SK-N-SH treated with all-trans-retinoic acid at 6 μM for 48 hours (cell line): ENCODE data around the gene SETD3.

Experiments
- ATAC-seq: fragments of 200-7000 bp; cut with Tn5 transposase; 3 replicates; pipeline ENCODE4 v1.9.1; 2020; ENCODE audit warnings: mild to moderate bottlenecking, moderate library complexity
- ARNTL ChIP-seq: fragments of 450-650 bp; formaldehyde crosslinking; IDR thresholded peaks from 2 replicates; pipeline ENCODE4 v1.5.0; 2020; ENCODE audit warnings: low read depth, mild to moderate bottlenecking, moderate library complexity, borderline replicate concordance
- BACH2 ChIP-seq: fragments of 250-450 bp; sonication (Bioruptor Pico); IDR thresholded peaks from 2 replicates; pipeline ENCODE4 v1.9.0; 2021; ENCODE audit warnings: mild to moderate bottlenecking, borderline replicate concordance
- CSDC2 ChIP-seq: fragments of 250-450 bp; sonication (Bioruptor Pico); IDR thresholded peaks from 2 replicates; pipeline ENCODE4 v1.5.0; 2020; ENCODE audit warnings: mild to moderate bottlenecking, moderate library complexity
- ESRRG ChIP-seq: fragments of 250-450 bp; sonication (Bioruptor Pico); IDR thresholded peaks from 2 replicates; pipeline ENCODE4 v1.6.1; 2021; ENCODE audit warnings: mild to moderate bottlenecking
- GLIS3 ChIP-seq: fragments of 250-450 bp; sonication (Bioruptor Pico); IDR thresholded peaks from 2 replicates; pipeline ENCODE4 v1.5.0; 2020; ENCODE audit warnings: mild to moderate bottlenecking, moderate library complexity
- ISL1 ChIP-seq: fragments of 250-450 bp; sonication (Bioruptor Pico); IDR thresholded peaks from 2 replicates; pipeline ENCODE4 v2.1.2; 2022; ENCODE audit warnings: mild to moderate bottlenecking, moderate library complexity
- OSR1 ChIP-seq: fragments of 250-450 bp; sonication (Bioruptor Pico); IDR thresholded peaks from 2 replicates; pipeline ENCODE4 v1.8.0; 2022; ENCODE audit warnings: moderate library complexity, mild to moderate bottlenecking, inconsistent platforms
- PATZ1 ChIP-seq: fragments of 250-450 bp; sonication (Bioruptor Pico); IDR thresholded peaks from 2 replicates; pipeline ENCODE4 v1.8.0; 2020; ENCODE audit warnings: mild to moderate bottlenecking, moderate library complexity, borderline replicate concordance
- PPARA ChIP-seq: fragments of 250-450 bp; sonication (Bioruptor Pico); IDR thresholded peaks from 2 replicates; pipeline ENCODE4 v1.5.0; 2020; ENCODE audit warnings: mild to moderate bottlenecking, borderline replicate concordance
- RARB ChIP-seq: fragments of 250-450 bp; sonication (Bioruptor Pico); IDR thresholded peaks from 2 replicates; pipeline ENCODE4 v1.8.0; 2021; ENCODE audit warnings: mild to moderate bottlenecking, moderate library complexity
- SNAI2 ChIP-seq: fragments of 250-450 bp; sonication (Bioruptor Pico); IDR thresholded peaks from 2 replicates; pipeline ENCODE4 v1.5.0; 2020; ENCODE audit warnings: mild to moderate bottlenecking, moderate library complexity
- TCF4 ChIP-seq: fragments of 250-450 bp; sonication (Bioruptor Pico); IDR thresholded peaks from 2 replicates; pipeline ENCODE4 v1.8.0; 2021; ENCODE audit warnings: mild to moderate bottlenecking, moderate library complexity, borderline replicate concordance
- TOX ChIP-seq: fragments of 250-450 bp; sonication (Bioruptor Pico); IDR thresholded peaks from 2 replicates; pipeline ENCODE4 v1.8.0; 2021; ENCODE audit warnings: mild to moderate bottlenecking, moderate library complexity, borderline replicate concordance
- ZC3H10 ChIP-seq: fragments of 250-450 bp; sonication (Bioruptor Pico); IDR thresholded peaks from 2 replicates; pipeline ENCODE4 v1.5.1; 2021; ENCODE audit warnings: mild to moderate bottlenecking, moderate library complexity
- ZFP3 ChIP-seq: fragments of 250-450 bp; sonication (Bioruptor Pico); IDR thresholded peaks from 2 replicates; pipeline ENCODE4 v1.5.0; 2020; ENCODE audit warnings: mild to moderate bottlenecking, moderate library complexity
- ZFP30 ChIP-seq: fragments of 450-650 bp; formaldehyde crosslinking; IDR thresholded peaks from 2 replicates; pipeline ENCODE4 v1.5.0; 2022; ENCODE audit warnings: mild to moderate bottlenecking, moderate library complexity
- ZNF565 ChIP-seq: fragments of 450-650 bp; formaldehyde crosslinking; conservative IDR thresholded peaks from 2 replicates; pipeline ENCODE4 v1.5.0; 2020; ENCODE audit warnings: low read depth, mild to moderate bottlenecking, moderate library complexity
- ZNF70 ChIP-seq: fragments of 450-650 bp; formaldehyde crosslinking; IDR thresholded peaks from 2 replicates; pipeline ENCODE4 v1.5.0; 2020; ENCODE audit warnings: mild to moderate bottlenecking, moderate library complexity
- ZNF8 ChIP-seq: fragments of 450-650 bp; formaldehyde crosslinking; IDR thresholded peaks from 2 replicates; pipeline ENCODE4 v1.5.0; 2020; ENCODE audit warnings: mild to moderate bottlenecking, moderate library complexity
- TF ChIP-seq, protein P1 (sequence below): fragments of 250-450 bp; sonication (Bioruptor Pico); IDR thresholded peaks from 2 replicates; pipeline ENCODE4 v1.5.0; 2020; ENCODE audit warnings: mild to moderate bottlenecking, moderate library complexity
- TF ChIP-seq, protein P2 (sequence below): fragments of 250-450 bp; sonication (Bioruptor Pico); IDR thresholded peaks from 2 replicates; pipeline ENCODE4 v1.5.1; 2021; ENCODE audit warnings: mild to moderate bottlenecking, moderate library complexity
- TF ChIP-seq, protein P3 (sequence below): fragments of 250-450 bp; sonication (Bioruptor Pico); IDR thresholded peaks from 2 replicates; pipeline ENCODE4 v1.8.0; 2021; ENCODE audit warnings: low read depth, mild to moderate bottlenecking, moderate library complexity, borderline replicate concordance

The SETD3 gene

GRCh38 chr14:99401621-99402284 lies 78.9 kb downstream of the SETD3 start:
- ATAC-seq = no peak

GRCh38 chr14:99401211-99401610 lies 79.4 kb downstream of the SETD3 start:
- ATAC-seq = no peak
- TF ChIP-seq, protein P1, sequence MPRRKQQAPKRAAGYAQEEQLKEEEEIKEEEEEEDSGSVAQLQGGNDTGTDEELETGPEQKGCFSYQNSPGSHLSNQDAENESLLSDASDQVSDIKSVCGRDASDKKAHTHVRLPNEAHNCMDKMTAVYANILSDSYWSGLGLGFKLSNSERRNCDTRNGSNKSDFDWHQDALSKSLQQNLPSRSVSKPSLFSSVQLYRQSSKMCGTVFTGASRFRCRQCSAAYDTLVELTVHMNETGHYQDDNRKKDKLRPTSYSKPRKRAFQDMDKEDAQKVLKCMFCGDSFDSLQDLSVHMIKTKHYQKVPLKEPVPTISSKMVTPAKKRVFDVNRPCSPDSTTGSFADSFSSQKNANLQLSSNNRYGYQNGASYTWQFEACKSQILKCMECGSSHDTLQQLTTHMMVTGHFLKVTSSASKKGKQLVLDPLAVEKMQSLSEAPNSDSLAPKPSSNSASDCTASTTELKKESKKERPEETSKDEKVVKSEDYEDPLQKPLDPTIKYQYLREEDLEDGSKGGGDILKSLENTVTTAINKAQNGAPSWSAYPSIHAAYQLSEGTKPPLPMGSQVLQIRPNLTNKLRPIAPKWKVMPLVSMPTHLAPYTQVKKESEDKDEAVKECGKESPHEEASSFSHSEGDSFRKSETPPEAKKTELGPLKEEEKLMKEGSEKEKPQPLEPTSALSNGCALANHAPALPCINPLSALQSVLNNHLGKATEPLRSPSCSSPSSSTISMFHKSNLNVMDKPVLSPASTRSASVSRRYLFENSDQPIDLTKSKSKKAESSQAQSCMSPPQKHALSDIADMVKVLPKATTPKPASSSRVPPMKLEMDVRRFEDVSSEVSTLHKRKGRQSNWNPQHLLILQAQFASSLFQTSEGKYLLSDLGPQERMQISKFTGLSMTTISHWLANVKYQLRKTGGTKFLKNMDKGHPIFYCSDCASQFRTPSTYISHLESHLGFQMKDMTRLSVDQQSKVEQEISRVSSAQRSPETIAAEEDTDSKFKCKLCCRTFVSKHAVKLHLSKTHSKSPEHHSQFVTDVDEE = no peak
- no peak for TF ChIP-seq CSDC2 (CRISPR knock-in tag)
- TF ChIP-seq, protein P2, sequence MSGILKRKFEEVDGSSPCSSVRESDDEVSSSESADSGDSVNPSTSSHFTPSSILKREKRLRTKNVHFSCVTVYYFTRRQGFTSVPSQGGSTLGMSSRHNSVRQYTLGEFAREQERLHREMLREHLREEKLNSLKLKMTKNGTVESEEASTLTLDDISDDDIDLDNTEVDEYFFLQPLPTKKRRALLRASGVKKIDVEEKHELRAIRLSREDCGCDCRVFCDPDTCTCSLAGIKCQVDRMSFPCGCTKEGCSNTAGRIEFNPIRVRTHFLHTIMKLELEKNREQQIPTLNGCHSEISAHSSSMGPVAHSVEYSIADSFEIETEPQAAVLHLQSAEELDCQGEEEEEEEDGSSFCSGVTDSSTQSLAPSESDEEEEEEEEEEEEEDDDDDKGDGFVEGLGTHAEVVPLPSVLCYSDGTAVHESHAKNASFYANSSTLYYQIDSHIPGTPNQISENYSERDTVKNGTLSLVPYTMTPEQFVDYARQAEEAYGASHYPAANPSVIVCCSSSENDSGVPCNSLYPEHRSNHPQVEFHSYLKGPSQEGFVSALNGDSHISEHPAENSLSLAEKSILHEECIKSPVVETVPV = no peak
- TF ChIP-seq ARNTL (CRISPR knock-in tag) = no peak
- TF ChIP-seq ZFP30 (CRISPR knock-in tag) = no peak
- TF ChIP-seq GLIS3 = no peak
- TF ChIP-seq PPARA (CRISPR knock-in tag) = no peak
- TF ChIP-seq ZFP3 (CRISPR knock-in tag) = no peak
- TF ChIP-seq SNAI2 (CRISPR knock-in tag) = no peak
- no peak for TF ChIP-seq BACH2
- no peak for TF ChIP-seq TCF4
- TF ChIP-seq ISL1 (CRISPR knock-in tag) = no peak
- no peak for TF ChIP-seq ZNF8 (CRISPR knock-in tag)
- TF ChIP-seq PATZ1 (CRISPR knock-in tag) = no peak
- TF ChIP-seq ESRRG (CRISPR knock-in tag) = no peak
- TF ChIP-seq, protein P3, sequence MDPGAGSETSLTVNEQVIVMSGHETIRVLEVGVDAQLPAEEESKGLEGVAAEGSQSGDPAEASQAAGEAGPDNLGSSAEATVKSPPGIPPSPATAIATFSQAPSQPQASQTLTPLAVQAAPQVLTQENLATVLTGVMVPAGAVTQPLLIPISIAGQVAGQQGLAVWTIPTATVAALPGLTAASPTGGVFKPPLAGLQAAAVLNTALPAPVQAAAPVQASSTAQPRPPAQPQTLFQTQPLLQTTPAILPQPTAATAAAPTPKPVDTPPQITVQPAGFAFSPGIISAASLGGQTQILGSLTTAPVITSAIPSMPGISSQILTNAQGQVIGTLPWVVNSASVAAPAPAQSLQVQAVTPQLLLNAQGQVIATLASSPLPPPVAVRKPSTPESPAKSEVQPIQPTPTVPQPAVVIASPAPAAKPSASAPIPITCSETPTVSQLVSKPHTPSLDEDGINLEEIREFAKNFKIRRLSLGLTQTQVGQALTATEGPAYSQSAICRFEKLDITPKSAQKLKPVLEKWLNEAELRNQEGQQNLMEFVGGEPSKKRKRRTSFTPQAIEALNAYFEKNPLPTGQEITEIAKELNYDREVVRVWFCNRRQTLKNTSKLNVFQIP (CRISPR knock-in tag) = no peak
- TF ChIP-seq TOX = no peak
- TF ChIP-seq RARB (CRISPR knock-in tag) = no peak

More at GRCh38 chr14:99401621-99402284, 78.9 kb downstream of the SETD3 start:
- TF ChIP-seq ZFP30 (CRISPR knock-in tag) = no peak
- no peak for TF ChIP-seq ESRRG (CRISPR knock-in tag)
- TF ChIP-seq TOX = no peak
- TF ChIP-seq GLIS3 = no peak
- TF ChIP-seq ZC3H10 (CRISPR knock-in tag) = no peak
- TF ChIP-seq SNAI2 (CRISPR knock-in tag) = no peak
- TF ChIP-seq ZNF565 = no peak
- no peak for TF ChIP-seq ZNF70 (CRISPR knock-in tag)
- TF ChIP-seq, protein P3 (CRISPR knock-in tag) = no peak
- TF ChIP-seq TCF4 = no peak
- no peak for TF ChIP-seq CSDC2 (CRISPR knock-in tag)
- TF ChIP-seq ARNTL (CRISPR knock-in tag) = no peak
- TF ChIP-seq BACH2 = no peak
- TF ChIP-seq OSR1 (CRISPR knock-in tag) = no peak
- no peak for TF ChIP-seq ZNF8 (CRISPR knock-in tag)
- no peak for TF ChIP-seq ISL1 (CRISPR knock-in tag)
- TF ChIP-seq RARB (CRISPR knock-in tag) = no peak
- TF ChIP-seq PATZ1 (CRISPR knock-in tag) = no peak
- TF ChIP-seq, protein P2 = no peak
- TF ChIP-seq, all 23 proteins: peak for 0
